Measurements from ENCODE around the gene GSTCD. TPM values are rescaled to one million over a fixed set of nuclear protein-coding genes. Genes with fewer than 3 reads are reported as not detected.

Gene GSTCD
- total RNA-seq, 1 donor from 2014 or later = 14.0 TPM

DNA sequence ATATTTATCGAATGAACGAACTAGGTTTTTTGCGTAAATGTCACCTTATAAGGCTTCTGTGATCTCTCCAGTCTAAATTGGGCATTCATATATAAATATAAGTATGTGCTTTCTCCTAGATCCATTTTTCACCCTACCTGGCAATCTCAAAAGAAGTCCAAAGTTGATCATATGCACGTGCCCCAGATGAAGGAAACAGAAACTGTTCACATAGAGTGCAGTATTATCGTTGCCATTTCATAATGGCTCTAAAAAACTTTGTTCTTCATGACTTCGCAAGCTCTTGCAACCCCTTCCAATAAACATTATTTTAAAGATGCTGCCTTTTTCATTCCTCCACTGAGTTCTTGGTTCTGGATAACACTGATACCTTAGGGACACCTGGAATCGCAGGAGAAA is 803 bp upstream of the GSTCD start:
- H3K27ac Mint-ChIP-seq (ENCODE audit: unreplicated experiment) = peak overlapping the region; percentile 97
- H3K27me3 Mint-ChIP-seq (ENCODE audit: unreplicated experiment) = no peaks in the 10 kb centered on the region
- H3K4me1 Mint-ChIP-seq (ENCODE audit: unreplicated experiment) = peaks cover 15% of the 10 kb centered on the region
- TF ChIP-seq CTCF (IDR thresholded peaks at IDR 0.05; ENCODE audit: unreplicated experiment) = no peak
- peaks cover 3% of the 10 kb centered on the region for H3K36me3 Mint-ChIP-seq (ENCODE audit: low read depth, unreplicated experiment)
- DNase-seq (ENCODE audit: low spot score) = no peak
- H3K4me3 Mint-ChIP-seq (ENCODE audit: unreplicated experiment) = peak overlapping the region; percentile 97
- no peaks in the 10 kb centered on the region for H3K9me3 Mint-ChIP-seq (ENCODE audit: unreplicated experiment)

DNA sequence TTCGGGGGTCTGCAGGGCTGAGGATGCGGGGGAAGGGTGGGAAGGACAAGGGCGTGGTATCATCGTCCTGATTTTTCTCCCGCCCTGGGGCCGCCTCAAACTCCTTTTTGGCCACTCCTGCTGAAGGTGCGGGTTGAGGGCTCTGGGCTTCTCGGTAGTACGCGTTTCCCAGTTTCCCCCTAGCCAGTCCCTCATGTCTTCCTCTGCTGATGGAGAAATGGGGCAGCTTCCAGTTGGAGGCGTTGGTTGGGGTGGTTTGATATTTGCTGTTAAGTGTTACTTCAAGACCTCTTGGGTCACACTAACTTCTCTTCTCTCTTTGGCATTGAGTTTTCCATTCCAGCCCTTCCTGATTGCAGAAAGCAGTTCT is 482 bp downstream of the GSTCD start:
- peak overlapping the region; percentile 92 for H3K27ac Mint-ChIP-seq (ENCODE audit: unreplicated experiment)
- no peaks in the 10 kb centered on the region for H3K9me3 Mint-ChIP-seq (ENCODE audit: unreplicated experiment)
- H3K4me3 Mint-ChIP-seq (ENCODE audit: unreplicated experiment) = peak overlapping the region; percentile 95
- H3K36me3 Mint-ChIP-seq (ENCODE audit: low read depth, unreplicated experiment) = peaks cover 3% of the 10 kb centered on the region
- DNase-seq (ENCODE audit: low spot score) = peak; percentile 39
- no peaks in the 10 kb centered on the region for H3K27me3 Mint-ChIP-seq (ENCODE audit: unreplicated experiment)
- H3K4me1 Mint-ChIP-seq (ENCODE audit: unreplicated experiment) = peaks cover 16% of the 10 kb centered on the region
- no peak for TF ChIP-seq CTCF (IDR thresholded peaks at IDR 0.05; ENCODE audit: unreplicated experiment)

DNA sequence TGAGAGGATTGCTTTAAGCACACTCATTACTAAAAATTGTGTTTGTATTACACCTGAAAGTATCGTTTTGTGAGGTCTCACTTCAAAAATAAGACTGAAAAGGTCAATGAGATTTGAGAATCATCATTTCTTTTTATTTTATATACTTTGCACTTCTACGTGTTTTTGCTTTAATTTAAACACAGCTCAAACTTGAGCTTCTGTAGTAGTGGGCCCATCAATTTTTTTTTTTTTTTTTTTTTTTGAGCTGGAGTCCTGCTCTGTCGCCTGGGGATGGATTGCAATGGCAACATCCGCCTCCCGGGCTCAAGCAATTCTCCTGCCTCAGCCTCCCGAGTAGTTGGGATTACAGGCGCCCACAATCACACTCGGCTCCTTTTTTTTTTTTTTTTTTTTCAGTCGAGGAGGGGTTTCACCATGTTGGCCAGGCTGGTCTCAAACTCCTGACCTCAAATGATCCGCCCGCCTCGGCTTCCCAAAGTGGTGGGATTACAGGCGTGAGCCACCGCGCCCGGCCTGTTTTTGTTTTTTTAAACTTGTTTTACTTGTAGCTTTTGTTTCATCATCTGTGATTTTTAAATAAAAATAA is 1.5 kb downstream of the GSTCD start:
- Mint-ChIP-seq H3K4me1 (ENCODE audit: unreplicated experiment) (peaks cover 16% of the 10 kb centered on the region), H3K27ac (ENCODE audit: unreplicated experiment) (no peak overlapping the region), H3K36me3 (ENCODE audit: low read depth, unreplicated experiment) (peaks cover 3% of the 10 kb centered on the region), H3K9me3 (ENCODE audit: unreplicated experiment) (no peaks in the 10 kb centered on the region), H3K27me3 (ENCODE audit: unreplicated experiment) (no peaks in the 10 kb centered on the region), H3K4me3 (ENCODE audit: unreplicated experiment) (peak overlapping the region; percentile 78)
- DNase-seq (ENCODE audit: low spot score) = no peak
- no peak for TF ChIP-seq CTCF (IDR thresholded peaks at IDR 0.05; ENCODE audit: unreplicated experiment)

DNA sequence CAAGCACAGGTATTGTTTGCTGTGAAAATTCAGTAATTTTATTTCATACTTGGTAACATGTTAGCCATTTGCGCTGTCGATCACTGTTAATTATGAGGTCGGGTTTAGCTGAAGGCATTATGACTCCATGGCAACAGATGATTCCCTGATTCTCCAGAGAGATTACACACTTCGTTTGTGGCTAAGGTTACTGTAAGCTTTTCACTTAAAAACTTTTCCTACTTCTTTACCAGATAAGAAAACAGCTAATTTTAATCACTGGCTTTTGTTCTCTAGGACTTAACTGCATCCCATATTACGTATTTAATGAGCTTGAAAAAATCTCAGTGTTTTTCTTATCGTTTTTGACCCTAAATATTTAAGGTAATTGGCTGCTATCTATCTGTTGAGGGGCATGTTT is 2.1 kb downstream of the GSTCD start:
- H3K36me3 Mint-ChIP-seq (ENCODE audit: low read depth, unreplicated experiment) = peaks cover 3% of the 10 kb centered on the region
- TF ChIP-seq CTCF (IDR thresholded peaks at IDR 0.05; ENCODE audit: unreplicated experiment) = no peak
- no peaks in the 10 kb centered on the region for H3K27me3 Mint-ChIP-seq (ENCODE audit: unreplicated experiment)
- no peak overlapping the region for H3K27ac Mint-ChIP-seq (ENCODE audit: unreplicated experiment)
- peaks cover 16% of the 10 kb centered on the region for H3K4me1 Mint-ChIP-seq (ENCODE audit: unreplicated experiment)
- no peaks in the 10 kb centered on the region for H3K9me3 Mint-ChIP-seq (ENCODE audit: unreplicated experiment)
- H3K4me3 Mint-ChIP-seq (ENCODE audit: unreplicated experiment) = no peak overlapping the region
- no peak for DNase-seq (ENCODE audit: low spot score)

DNA sequence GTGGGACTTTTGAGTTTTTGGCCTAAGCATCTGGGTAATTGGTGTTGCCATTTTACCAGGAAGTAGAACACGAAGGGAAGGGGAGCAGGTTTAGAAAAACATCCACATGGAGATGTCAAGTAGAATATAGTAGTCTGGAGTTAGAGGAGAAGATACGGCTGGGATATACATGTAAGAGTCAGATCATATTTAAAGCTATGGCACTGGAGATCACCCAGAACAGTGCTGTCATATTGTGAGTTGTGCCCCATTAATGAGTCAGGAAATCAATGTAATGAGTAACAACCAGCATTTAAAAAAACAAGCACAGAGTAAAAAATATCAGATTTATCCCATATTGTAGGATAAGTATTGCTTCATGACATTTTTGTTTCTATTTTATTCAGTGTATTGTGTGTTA is 4.2 kb downstream of the GSTCD start:
- Mint-ChIP-seq H3K4me1 (ENCODE audit: unreplicated experiment) (peaks cover 10% of the 10 kb centered on the region), H3K4me3 (ENCODE audit: unreplicated experiment) (no peak overlapping the region), H3K36me3 (ENCODE audit: low read depth, unreplicated experiment) (peaks cover 3% of the 10 kb centered on the region), H3K27me3 (ENCODE audit: unreplicated experiment) (no peaks in the 10 kb centered on the region), H3K9me3 (ENCODE audit: unreplicated experiment) (no peaks in the 10 kb centered on the region), H3K27ac (ENCODE audit: unreplicated experiment) (no peak overlapping the region)
- no peak for TF ChIP-seq CTCF (IDR thresholded peaks at IDR 0.05; ENCODE audit: unreplicated experiment)
- DNase-seq (ENCODE audit: low spot score) = no peak

All from endothelial cell (in vitro differentiated cells).